Adrenal gland (tissue), 5 donors: Measurements from ENCODE around the gene C2CD3.

ENCODE experiments used
- POLR2A ChIP-seq, 2 donors: fragments of 450-650 bp; IDR thresholded peaks; one replicate each; pipeline ENCODE4 v1.6.1; 2017; ENCODE audit warnings: antibody characterized with exemption in 2 of 2, mild to moderate bottlenecking in 2 of 2, moderate library complexity in 1 of 2
- TF ChIP-seq, protein P1 (sequence below), 6 experiments: fragments of 450-650 bp in 4 of 6; fragments of 200-600 bp in 2 of 6; sonication (generic) in 1 of 6; IDR thresholded peaks; 1 replicate in 5 of 6; 2 replicates in 1 of 6; pipeline versions ENCODE4 v1.5.1 to v1.8.0; 2016 to 2021; ENCODE audit warnings: antibody characterized with exemption in 6 of 6, mild to moderate bottlenecking in 2 of 6, moderate library complexity in 1 of 6
- donor health status: DM: no; HTN: no; CAD: no.

DNA sequence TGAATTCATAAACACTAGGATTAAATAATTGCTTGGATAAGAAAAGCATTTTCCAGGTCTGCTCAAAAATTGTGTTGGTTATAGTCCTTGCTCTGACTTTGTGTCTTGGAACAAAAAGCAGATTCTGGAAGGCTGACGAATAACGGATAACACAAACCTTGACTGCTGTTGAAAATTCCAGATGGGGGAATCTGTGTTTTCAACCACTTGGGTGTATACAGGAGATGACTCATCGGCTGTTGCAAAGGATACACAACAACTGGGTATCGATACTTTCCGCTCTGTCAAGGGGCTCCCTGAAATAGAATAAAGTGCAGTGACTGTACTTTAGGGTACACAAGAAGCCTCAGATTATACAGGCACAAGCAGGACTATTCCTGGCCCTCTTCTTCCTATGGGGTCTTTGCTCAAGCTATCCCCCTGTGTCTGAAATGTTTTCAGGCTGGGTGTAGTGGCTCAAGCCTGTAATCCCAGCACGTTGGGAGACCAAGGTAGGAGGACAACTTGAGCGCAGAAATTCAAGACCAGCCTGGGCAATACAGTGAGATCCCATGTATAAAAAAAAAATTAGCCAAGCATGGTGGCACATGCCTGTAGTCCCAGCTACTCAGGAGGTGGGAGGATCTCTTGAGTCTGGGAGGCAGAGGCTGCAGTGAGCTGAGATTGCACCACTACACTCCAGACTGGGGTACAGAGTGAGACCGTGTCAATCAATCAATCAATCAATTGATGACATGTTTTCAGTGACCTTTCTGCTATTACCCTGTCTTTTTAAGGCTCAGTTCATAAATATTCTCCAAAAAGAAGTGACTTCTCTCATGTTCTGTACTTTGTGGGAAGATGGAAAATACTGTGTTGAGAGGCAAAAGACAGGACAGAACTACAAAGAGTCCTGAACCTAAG, 113.3 kb downstream of the C2CD3 start:
- TF ChIP-seq, protein P1, sequence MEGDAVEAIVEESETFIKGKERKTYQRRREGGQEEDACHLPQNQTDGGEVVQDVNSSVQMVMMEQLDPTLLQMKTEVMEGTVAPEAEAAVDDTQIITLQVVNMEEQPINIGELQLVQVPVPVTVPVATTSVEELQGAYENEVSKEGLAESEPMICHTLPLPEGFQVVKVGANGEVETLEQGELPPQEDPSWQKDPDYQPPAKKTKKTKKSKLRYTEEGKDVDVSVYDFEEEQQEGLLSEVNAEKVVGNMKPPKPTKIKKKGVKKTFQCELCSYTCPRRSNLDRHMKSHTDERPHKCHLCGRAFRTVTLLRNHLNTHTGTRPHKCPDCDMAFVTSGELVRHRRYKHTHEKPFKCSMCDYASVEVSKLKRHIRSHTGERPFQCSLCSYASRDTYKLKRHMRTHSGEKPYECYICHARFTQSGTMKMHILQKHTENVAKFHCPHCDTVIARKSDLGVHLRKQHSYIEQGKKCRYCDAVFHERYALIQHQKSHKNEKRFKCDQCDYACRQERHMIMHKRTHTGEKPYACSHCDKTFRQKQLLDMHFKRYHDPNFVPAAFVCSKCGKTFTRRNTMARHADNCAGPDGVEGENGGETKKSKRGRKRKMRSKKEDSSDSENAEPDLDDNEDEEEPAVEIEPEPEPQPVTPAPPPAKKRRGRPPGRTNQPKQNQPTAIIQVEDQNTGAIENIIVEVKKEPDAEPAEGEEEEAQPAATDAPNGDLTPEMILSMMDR (IDR thresholded peaks at IDR 0.05) = no peak
- TF ChIP-seq POLR2A (IDR thresholded peaks at IDR 0.05) = no peak
